Heart left ventricle (tissue), 16 donors: Measurements from ENCODE around the gene FLNB. TPM values are rescaled to one million over a fixed set of nuclear protein-coding genes. Genes with fewer than 3 reads are reported as not detected.

ENCODE experiments used
- ATAC-seq, 4 donors: fragments of 200-7000 bp; cut with Tn5 transposase; one replicate each; pipeline ENCODE4 v1.9.1; 2020 to 2022; ENCODE audit warnings: moderate library complexity in 4 of 4, mild to moderate bottlenecking in 3 of 4, moderate number of reproducible peaks in 1 of 4
- DNase-seq, 5 donors: peaks; one replicate each; pipeline ENCODE4 v3.0.0-alpha.2; 2020
- H3K27ac ChIP-seq, 12 donors: fragments of 200-600 bp; sonication (generic) in 4 of 12; one replicate each; pipeline versions ENCODE4 v1.5.0 to v1.8.0; 2016 to 2022; ENCODE audit warnings: mild to moderate bottlenecking in 2 of 12
- H3K27me3 ChIP-seq, 9 donors: fragments of 200-600 bp; sonication (generic) in 2 of 9; one replicate each; pipeline versions ENCODE4 v1.5.1 to v1.8.0; 2016 to 2022; ENCODE audit warnings: mild to moderate bottlenecking in 3 of 9
- H3K36me3 ChIP-seq, 9 donors: fragments of 200-600 bp; sonication (generic) in 2 of 9; one replicate each; pipeline versions ENCODE4 v1.5.0 to v1.8.0; 2018 to 2022; ENCODE audit warnings: mild to moderate bottlenecking in 2 of 9
- H3K4me1 ChIP-seq, 12 donors: fragments of 200-600 bp; sonication (generic) in 4 of 12; one replicate each; pipeline versions ENCODE4 v1.5.0 to v1.8.0; 2016 to 2022; ENCODE audit warnings: mild to moderate bottlenecking in 3 of 12
- H3K4me3 ChIP-seq, 12 donors: fragments of 200-600 bp; sonication (generic) in 4 of 12; one replicate each; pipeline versions ENCODE4 v1.5.0 to v1.8.0; 2017 to 2022; ENCODE audit warnings: mild to moderate bottlenecking in 9 of 12, moderate library complexity in 4 of 12
- H3K9me3 ChIP-seq, 12 donors: fragments of 200-600 bp; sonication (generic) in 4 of 12; one replicate each; pipeline versions ENCODE4 v1.5.0 to v1.8.0; 2016 to 2022; ENCODE audit warnings: mild to moderate bottlenecking in 1 of 12
- POLR2A ChIP-seq, 2 donors: fragments of 450-650 bp; IDR thresholded peaks; one replicate each; pipeline ENCODE4 v1.6.1; 2017; ENCODE audit warnings: antibody characterized with exemption in 2 of 2, mild to moderate bottlenecking in 2 of 2, moderate library complexity in 2 of 2
- WGBS, 4 donors: extraction: QIAGEN DNeasy Blood & Tissue Kit in 2 of 4; methylation state at CpG; one replicate each; pipeline versions ENCODE4 v1.1.5 to v1.1.7; 2013 to 2018; 5-methylcytosine and 5-hydroxymethylcytosine counted together
- intact Hi-C, 10 donors: fragments of 100-400 bp; cut with DNase I; formaldehyde crosslinking; loops; one replicate each; pipeline versions ENCODE4 v1.11.1 to v1.14.2; 2022
- polyA plus RNA-seq, 2 donors: library from polyadenylated mRNA; stranded (reverse); fragments of 200-250 nt; gene quantifications; one replicate each; pipeline ENCODE4 v1.2.3, GENCODE V29; 2013
- total RNA-seq, 9 donors: library from RNA; depleted of rRNA in 2 of 9; stranded (reverse); fragments of >200 nt in 2 of 9; fragmentation: NEBNext Ultra II Directional in 3 of 9; extraction: Animal tissue kit (Norgen Biotek cat#: 25700) in 3 of 9; gene quantifications; one replicate each; pipeline versions ENCODE4 v1.1.0 to v1.2.4, GENCODE V29; 2016 to 2023
- TF ChIP-seq, protein P1 (sequence below), 12 donors: fragments of 200-600 bp; sonication (generic) in 4 of 12; IDR thresholded peaks; one replicate each; pipeline versions ENCODE4 v1.5.0 to v1.8.0; 2018 to 2022; ENCODE audit warnings: antibody characterized with exemption in 12 of 12, mild to moderate bottlenecking in 5 of 12
- donor health status: ischemic (EF 13 %, LVEDD 7.1; RV severe dilation, severe dysfunction).
- donor health status: healthy with polysubstance abuse.
- donor health status: DM: no; HTN: yes; CAD: no.
- donor health status: DM: no; HTN: no; CAD: no.
- donor health status: ischemic (EF 25% LVEDD 6.9; RV normal size, moderate dysfunction).
- donor health status: ischemic (EF 25% LVEDD 5.7; RV mildly dilated, moderate dysfunction).
- donor health status: healthy.
- donor health status: DM: yes; HTN: yes; CAD: no.
- donor health status: ischemic (EF 35%, LVEDD 5.7; RV mildly dilated, moderate dysfunction).
- donor health status: nonischemic (EF 11% LVEDD 7.7; RV severe dilation, severe dysfunction).
- donor health status: DM: yes; HTN: yes; CAD: no.
- donor health status: PGD.
- donor health status: ischemic (EF 29% LVEDD 5.4; RV normal size, mild dysfunction).
- donor health status: nonischemic (EF 23%, LVEDD 6.1; RV moderate dilation, normal function).

Gene FLNB
- total and polyA plus RNA-seq, 11 donors = 30.5 to 75.6 (median 40.6) TPM

DNA sequence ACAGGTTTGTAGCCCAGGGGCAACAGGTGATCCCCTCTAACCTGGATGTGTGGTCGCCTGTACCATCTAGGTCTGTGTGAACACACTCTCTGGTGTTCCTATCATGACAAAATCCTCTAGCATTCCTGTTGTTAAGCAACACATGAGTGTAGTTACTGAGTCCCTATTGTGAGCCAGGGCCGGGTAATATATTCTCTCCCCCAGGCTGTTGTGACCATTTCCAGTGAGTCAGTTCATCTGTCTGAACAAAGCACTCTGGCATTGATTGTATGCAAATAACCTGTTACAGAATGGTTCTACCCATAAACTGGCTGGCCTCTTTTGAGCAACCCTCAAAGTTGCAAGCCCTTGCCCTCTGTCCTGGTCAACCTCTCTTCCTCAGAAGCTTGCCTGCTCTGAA, 2.6 kb upstream of the FLNB start:
- ATAC-seq = no peak
- Histone ChIP-seq H3K27ac (peak overlapping the region in 1 of 12 donors; percentile 5), H3K4me1 (peaks cover 0 to 28% (median 13%) of the 10 kb centered on the region in 12 donors), H3K27me3 (no peaks in the 10 kb centered on the region), H3K36me3 (no peaks in the 10 kb centered on the region), H3K4me3 (no peak overlapping the region), H3K9me3 (no peaks in the 10 kb centered on the region)
- DNase-seq = no peak
- TF ChIP-seq POLR2A (IDR thresholded peaks at IDR 0.05) = no peak
- 63 to 78% (median 71%) methylated on average over 2 of the region's 2 CpGs for WGBS, 4 donors
- intact Hi-C loops = loop anchor here in 8 of 10 donors (5.0 to 10.0 kb wide), 8 partner anchors 47 to 299 kb away; partner anchors contain the start of genes HTD2 (in 2 of the 8) and RPP14 (in 2 of the 8)

DNA sequence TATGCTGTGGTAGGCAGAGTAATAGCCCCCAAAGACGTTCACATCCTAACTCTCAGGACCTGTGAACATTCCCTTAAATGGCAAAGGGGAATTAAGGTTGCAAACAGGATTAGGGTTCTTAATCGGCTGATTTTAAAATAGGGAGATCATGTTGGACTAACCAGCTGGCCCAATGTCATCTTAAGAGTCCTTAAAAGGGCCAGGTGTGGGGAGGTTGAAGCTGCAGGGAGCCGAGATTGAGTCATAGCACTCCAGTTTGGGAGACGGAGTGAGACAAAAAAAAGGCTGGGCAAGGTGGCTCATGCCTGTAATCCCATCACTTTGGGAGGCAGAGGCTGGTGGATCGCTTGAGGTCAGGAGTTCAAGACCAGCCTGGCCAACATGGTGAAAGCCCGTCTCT, 1.6 kb upstream of the FLNB start:
- TF ChIP-seq, protein P1, sequence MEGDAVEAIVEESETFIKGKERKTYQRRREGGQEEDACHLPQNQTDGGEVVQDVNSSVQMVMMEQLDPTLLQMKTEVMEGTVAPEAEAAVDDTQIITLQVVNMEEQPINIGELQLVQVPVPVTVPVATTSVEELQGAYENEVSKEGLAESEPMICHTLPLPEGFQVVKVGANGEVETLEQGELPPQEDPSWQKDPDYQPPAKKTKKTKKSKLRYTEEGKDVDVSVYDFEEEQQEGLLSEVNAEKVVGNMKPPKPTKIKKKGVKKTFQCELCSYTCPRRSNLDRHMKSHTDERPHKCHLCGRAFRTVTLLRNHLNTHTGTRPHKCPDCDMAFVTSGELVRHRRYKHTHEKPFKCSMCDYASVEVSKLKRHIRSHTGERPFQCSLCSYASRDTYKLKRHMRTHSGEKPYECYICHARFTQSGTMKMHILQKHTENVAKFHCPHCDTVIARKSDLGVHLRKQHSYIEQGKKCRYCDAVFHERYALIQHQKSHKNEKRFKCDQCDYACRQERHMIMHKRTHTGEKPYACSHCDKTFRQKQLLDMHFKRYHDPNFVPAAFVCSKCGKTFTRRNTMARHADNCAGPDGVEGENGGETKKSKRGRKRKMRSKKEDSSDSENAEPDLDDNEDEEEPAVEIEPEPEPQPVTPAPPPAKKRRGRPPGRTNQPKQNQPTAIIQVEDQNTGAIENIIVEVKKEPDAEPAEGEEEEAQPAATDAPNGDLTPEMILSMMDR (IDR thresholded peaks at IDR 0.05) = no peak
- TF ChIP-seq POLR2A (IDR thresholded peaks at IDR 0.05) = no peak
- Histone ChIP-seq H3K36me3 (no peaks in the 10 kb centered on the region), H3K4me3 (no peak overlapping the region), H3K27me3 (no peaks in the 10 kb centered on the region), H3K9me3 (no peaks in the 10 kb centered on the region), H3K27ac (no peak overlapping the region), H3K4me1 (peaks cover 0 to 37% (median 21%) of the 10 kb centered on the region in 12 donors)
- intact Hi-C loops = loop anchor here in 8 of 10 donors (5.0 to 10.0 kb wide), 8 partner anchors 46 to 298 kb away; partner anchors contain the start of genes HTD2 (in 2 of the 8) and RPP14 (in 2 of the 8)
- 72 to 89% (median 77%) methylated on average over 6 of the region's 6 CpGs for WGBS, 4 donors
- ATAC-seq (no peak), DNase-seq (no peak)

DNA sequence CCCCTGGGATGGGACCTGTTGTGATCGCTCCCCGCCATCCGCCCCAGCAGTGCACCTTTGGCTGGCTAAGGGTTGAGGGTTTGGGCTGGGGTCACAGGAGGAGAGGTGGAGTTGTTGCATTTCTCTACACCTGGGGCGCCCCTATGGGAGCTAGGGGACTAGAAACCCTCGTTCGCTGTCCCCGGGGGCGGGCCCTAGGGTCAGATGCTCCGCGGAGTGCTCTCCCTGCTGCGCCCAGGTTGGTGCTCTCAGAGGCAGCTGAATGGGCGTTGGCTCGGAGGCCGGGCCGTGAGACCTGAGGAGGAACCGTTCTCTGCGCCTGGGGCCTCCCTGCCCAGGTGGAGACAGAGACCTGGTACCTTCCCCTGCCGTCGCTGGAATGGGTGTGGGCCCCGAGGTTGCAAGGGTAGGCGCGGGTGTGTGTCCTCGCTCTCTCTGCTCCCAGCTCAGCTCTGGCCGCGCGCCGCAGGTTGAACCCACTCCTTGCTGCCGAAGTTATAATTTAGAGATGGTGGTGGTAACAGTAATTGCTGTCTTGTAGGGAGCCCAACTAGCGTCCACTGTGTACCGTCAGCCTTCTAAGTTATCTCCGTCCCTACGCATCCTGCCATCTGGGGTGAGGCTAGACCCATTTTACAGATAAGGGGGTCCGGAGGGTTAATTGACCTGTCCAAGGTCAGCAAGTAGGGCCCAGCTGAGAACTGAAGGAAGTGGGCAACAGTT, 965 bp downstream of the FLNB start:
- Histone ChIP-seq H3K9me3 (no peaks in the 10 kb centered on the region), H3K27me3 (no peaks in the 10 kb centered on the region), H3K4me1 (peaks cover 0 to 62% (median 35%) of the 10 kb centered on the region in 12 donors), H3K27ac (peak overlapping the region; percentile 49 to 91 (median 82)), H3K4me3 (peak overlapping the region; percentile 67 to 98 (median 93)), H3K36me3 (no peaks in the 10 kb centered on the region)
- peak in 4 of 5 donors; percentile 28 to 66 (median 38) for DNase-seq
- 16 to 24% (median 20%) methylated on average over 19 to 33 of the region's 33 CpGs for WGBS, 4 donors
- TF ChIP-seq POLR2A (IDR thresholded peaks at IDR 0.05) = no peak
- TF ChIP-seq, protein P1 (IDR thresholded peaks at IDR 0.05) = no peak
- intact Hi-C loops = loop anchor here (2.0 to 10.0 kb wide), 10 partner anchors 43 to 296 kb away; partner anchors contain the start of genes HTD2 (in 2 of the 10) and RPP14 (in 2 of the 10)
- peak in 3 of 4 donors; percentile 8 to 23 (median 19) for ATAC-seq

DNA sequence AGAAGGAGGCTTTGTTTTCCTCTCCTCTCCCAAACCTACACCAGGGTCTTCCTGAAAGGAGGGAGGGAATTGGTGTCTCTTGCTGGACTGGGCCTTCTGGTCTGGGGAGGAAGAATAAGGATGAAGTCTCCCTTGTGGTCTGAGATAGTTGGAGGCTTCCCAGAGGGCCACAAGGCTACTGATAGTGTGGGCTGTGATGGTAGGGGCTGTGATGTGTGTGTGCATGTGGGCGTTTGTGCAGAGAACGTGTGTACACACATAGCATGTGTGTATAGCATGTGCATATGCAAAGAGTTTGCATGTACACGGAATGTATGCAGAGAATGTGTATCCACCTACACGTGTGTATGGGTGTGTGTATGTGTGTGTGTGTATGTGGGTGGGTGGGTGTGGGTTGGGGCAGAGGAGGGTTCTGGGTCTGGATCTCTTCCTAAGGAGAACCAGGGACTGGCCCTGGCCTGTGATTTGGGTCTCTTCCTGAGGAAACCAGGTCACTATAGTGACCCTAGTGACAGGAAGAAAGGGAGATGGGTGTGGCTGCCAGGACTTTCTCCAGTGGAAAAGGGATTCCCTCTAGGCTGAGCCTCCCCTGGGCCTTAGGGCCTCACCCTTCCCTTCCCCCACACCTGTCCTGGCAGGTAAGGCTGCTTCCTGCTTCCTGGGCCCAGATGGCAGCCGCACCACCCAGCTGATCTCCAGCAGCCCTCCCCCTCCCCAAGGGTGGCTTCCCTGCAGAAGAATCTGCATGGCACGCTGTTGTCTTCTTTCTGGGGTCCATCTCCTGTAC, 1.7 kb downstream of the FLNB start:
- Histone ChIP-seq H3K27me3 (no peaks in the 10 kb centered on the region), H3K4me1 (peaks cover 0 to 69% (median 40%) of the 10 kb centered on the region in 12 donors), H3K36me3 (no peaks in the 10 kb centered on the region), H3K9me3 (no peaks in the 10 kb centered on the region), H3K4me3 (peak overlapping the region; percentile 67 to 98 (median 93)), H3K27ac (peak overlapping the region; percentile 49 to 91 (median 82))
- WGBS, 4 donors = 43 to 63% (median 57%) methylated on average over 6 of the region's 6 CpGs
- ATAC-seq (peak in 2 of 4 donors; percentile 5 to 50), DNase-seq (no peak)
- intact Hi-C loops = loop anchor here (2.0 to 10.0 kb wide), 13 partner anchors 37 to 295 kb away; partner anchors contain the start of genes HTD2 (in 2 of the 10) and RPP14 (in 2 of the 10)
- TF ChIP-seq POLR2A (IDR thresholded peaks at IDR 0.05) = no peak
- TF ChIP-seq, protein P1 (IDR thresholded peaks at IDR 0.05) = no peak
